ENCODE measurements around the gene JAZF1.
"Not testable (repeated sequence)": the region's sequence is repeated elsewhere in the genome, so short reads cannot be mapped to it uniquely, and the experiment has no call there.

The JAZF1 gene

GRCh38 chr7:27925573-27926201 is 254.9 kb downstream of the JAZF1 start:
- no peak for DNase-seq

DNA sequence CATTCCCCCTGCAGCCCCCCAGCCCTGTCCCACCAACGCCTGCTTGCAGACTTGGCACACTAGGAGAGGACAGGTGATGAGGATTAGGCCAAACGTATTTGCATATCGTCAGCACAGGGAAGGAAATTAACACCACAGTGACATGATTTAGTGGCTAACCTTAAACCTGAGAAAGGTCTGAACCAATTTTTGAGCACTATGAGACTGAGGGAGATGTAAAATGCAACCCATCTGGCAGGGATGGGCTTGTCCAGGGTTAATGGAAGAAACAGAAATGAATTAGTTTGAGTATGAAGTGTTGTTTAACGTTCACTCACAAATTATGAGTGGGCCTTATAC is 257.0 kb downstream of the JAZF1 start:
- no peak for DNase-seq

DNA sequence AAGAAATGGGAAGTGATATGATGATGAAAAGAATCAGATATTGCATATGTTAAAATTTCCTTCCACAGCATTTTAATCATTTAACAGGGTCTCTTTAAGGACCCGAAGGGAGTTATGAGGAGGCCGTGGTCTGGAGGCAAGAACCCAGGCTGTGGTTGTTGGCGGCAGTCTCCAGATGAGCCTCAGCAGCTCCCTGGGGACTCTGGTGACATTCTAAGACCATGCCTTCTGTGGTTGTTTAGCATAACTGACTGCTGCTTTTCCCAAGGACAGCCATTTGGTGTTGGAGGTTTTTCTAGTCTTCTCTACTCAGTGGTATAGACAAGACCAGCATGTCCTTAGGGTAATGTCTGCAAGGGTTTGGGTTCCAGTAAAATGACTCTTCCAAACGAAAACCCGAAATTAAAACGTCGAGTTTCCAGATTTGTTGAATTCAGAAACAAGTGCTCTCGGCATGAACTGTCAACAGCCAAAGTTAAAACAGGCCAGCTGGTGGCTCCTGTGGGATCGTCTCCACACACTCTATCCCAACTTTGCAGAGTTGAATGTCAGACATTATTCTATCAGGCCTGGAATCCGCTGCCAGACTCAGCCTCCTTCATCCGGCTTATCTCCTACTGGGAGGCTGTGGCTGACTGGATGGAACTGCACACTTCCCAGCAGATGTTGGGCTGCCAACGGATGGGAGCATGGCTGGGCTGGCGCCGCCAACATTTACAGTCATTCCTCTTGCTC is 257.5 kb downstream of the JAZF1 start:
- no peak for DNase-seq

GRCh38 chr7:27922389-27922788 is 258.2 kb downstream of the JAZF1 start:
- not testable (repeated sequence) for DNase-seq

- peak; percentile 93 for DNase-seq
Observed at GRCh38 chr7:27921081-27921836, 259.3 kb downstream of the JAZF1 start.

- DNase-seq: peak; percentile 48
Observed at GRCh38 chr7:27920281-27920946, 260.2 kb downstream of the JAZF1 start.

DNA sequence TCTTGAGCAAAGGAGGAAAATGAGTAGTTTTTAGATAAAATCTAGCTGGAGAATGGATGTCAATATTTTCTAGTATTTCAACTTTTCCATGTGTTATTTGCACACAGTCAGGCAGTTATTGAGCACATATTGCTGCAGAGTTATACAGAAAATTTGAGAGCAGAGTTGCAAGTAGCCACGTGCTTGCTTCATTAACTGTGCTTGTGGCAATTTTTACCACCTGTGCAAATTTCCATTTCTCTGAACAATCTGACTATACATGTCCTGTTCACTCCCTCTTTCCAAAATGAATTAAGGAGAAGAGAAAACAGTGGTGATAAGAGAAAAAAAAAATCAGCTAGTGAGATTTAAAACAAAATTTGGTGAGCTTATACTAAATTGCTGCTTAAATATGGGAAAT is 262.1 kb downstream of the JAZF1 start:
- DNase-seq: no peak

GRCh38 chr7:27917774-27918314 is 262.8 kb downstream of the JAZF1 start:
- peak; percentile 82 for DNase-seq

DNA sequence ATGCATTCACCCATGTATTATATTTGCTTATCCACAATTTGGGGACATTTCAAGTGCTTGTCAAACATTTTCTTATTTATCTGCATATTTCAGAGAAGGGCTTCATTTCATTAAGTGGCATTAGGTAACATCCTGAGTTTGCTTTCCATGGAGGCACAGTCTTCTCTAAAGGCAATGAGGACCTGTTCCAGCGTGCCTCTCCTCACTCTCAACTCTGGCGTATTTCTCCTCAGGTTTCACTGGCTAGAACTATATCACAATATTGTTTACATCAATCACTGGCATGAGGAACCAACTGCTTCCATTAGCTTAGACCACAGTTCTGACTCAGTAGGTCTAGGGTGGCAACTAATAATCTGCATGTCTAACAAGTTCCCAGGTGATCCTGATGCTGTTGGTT is 263.5 kb downstream of the JAZF1 start:
- DNase-seq: peak; percentile 94

DNA sequence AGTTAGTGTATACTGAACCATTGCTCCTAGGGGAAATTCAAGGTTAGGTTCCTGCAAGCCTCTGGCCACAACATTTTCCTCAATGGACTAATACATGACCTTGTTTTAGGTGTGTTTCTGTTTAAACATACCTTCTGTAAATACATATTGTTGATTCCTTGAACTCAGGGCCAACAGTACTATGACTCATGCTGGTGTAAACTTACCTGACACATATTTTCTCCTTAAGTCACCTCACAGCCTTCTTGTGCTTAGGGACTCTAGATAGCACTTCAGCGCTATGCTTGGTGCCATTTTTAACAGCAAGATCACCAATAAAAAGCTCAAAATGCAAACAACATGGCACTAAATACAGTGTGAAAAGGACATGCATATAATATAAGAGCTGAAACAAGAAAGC is 264.2 kb downstream of the JAZF1 start:
- DNase-seq: peak; percentile 9

GRCh38 chr7:27914409-27914808 is 266.2 kb downstream of the JAZF1 start:
- DNase-seq: no peak

DNA sequence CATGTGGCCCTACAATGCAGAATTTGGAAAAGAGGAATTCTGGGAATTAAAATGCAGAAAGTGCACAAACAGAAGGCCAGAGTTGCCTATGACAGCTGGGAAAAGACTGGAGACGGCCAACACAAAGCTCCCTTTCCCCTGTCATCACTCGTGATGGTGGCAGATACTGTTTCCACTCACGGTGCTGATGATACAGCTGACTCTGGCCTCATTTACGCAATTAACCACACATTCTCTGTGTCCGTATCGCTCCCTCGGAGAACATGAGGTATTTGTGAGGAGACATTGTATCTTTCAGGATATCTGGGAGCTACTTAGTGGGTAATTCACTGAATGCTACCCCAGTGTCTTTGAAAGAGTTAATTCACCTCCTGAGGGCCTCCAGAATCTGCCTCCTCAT is 267.8 kb downstream of the JAZF1 start:
- DNase-seq: no peak

GRCh38 chr7:27911920-27912319 is 268.7 kb downstream of the JAZF1 start:
- no peak for DNase-seq

DNA sequence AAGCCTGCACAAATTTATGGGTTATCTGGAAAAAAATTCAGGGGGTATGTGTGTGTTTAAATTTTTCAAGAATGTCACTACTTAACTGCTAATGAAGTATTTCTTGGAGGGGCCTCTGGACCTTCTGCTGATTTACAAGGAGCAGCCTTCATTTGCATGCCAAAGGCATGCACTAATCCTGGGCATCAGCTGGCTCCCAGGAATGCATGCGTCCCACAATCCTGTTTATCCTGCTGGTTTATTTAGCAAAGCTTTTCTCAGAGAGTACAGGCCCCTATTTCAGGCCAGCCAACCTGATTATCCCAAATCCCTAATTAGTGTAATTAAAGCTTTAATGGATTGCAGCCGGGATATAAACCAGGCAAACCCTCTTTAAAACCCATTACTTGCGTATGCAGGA is 270.3 kb downstream of the JAZF1 start:
- no peak for DNase-seq

DNA sequence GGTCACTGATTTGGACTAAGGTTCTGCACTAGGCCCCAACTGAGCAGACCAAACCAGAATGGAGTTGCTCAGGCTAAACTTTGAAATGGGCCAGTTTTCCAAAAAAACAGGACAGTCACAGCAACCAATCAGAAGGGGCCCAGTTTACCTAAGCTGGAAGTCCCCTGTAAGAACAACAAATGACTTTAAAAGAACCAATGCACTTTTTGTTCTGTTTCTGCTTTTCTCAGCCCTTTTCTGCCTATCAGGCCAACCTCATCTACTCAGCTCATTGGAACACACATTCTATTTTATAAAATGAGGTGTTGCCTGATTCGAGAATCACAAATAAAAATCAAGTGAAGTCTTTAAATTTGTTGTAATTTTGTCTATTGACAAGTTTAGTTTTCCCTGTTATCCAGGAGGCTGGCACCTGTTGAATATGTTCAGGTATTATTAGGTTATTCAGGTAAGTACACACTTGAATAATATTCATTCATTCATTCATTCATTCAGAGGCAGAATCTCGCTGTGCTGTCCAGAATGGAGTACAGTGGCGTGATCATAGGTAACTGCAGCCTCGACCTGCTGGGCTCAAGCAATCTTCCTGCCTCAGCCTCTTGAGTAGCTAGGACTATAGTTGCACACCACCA is 271.9 kb downstream of the JAZF1 start:
- no peak for DNase-seq

DNA sequence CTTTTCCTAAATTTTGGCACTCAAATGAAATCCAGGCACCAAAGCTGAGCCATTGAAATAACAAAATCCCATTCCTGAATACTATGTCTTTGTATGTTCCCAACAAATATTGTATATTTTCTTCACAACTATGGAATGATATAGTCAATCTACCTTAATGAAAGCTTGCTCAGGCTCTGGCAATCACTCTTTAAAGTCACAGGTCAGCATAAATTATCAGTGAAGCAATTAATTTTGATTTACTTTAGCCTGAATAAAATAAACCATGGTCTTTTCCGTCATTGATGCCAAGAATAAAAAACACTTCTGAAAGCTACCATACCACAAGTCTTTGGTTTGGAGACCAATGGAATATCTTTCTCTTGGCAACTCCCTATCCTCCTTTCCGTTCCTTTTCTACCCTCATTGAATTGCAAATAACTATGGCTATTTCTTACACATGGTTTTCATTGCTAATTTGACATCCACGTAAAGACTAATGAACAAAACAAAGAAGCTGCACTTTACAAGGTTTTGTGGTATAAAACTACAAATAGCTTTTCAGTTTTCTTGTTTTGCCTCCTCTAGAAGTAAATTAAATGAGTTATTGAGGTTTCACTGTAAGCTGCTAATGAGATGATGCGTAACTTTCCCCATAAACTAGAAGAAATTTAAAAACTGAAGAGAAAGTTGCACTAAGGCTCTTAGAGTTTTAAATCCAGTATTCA is 274.1 kb downstream of the JAZF1 start:
- peak; percentile 36 for DNase-seq

DNA sequence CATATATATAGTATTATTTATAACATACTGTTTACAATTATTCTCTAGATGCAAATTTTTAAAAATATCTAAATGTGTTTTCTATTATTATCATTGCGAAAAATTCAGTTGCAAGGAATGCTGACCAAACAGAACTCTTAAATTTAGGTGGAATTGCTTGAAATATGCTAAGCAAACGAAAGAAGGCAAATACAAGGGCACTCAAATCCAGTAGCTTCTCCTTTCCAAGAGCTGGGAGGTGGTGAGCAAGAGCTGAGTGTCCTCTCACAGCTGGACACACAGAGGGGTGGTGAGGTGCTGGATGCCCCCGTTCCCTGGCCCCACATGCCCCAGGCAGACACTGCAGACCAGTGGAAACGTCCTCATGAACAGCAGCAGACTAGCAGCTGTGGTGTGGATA is 274.6 kb downstream of the JAZF1 start:
- peak; percentile 36 for DNase-seq

DNA sequence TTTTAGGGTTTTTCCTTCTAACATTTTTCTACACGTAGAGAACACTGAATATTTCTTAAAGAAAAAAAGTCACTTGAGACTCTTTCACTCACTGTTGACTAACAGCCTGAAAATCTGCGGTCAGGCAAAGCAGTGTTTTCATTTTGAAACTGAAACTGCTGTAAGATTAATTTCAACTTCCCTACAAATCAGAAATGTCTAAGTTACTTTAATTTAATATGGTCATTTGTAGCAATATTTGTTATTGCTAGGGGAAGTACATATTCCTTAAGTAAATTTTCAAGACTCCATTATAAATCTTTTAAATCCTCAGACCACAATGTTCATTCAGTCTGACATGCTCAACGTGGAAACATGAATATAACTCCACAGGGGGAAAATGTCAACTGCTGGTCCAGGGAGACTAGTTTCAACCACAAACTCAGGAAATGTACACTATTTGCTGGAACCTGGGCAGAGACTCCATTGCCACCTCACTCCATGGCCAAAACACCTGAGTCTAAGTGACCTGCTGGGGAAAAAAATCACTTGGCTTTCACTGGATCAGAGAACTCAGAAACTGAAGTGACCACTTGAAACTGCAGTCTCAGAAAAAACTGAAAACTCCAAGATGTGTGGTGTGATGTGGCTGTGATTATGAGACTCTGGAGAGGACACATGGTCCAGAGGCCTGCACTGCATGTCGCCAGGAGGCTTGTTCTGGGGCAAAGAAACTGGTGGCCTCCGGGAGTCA is 279.4 kb downstream of the JAZF1 start:
- DNase-seq: peak; percentile 83

DNA sequence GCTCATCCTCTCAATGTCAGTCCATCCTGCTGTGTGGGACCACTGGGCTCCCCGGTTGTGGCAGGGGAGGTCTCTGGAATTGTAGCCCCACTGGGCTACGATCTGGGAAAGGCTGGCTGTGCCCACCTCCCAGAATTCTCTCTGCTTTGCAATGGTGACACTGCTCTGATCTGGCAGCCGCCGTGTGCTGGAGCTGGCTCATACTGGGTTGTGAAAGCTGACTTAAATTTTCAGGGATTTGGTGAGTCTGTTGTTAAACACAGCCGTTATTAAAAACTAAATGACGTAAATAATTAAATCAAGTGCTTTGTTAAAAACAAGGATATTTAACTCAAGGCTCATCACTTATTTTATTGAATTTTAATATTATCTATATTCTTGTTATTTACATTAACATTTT is 280.6 kb downstream of the JAZF1 start:
- DNase-seq: no peak

DNA sequence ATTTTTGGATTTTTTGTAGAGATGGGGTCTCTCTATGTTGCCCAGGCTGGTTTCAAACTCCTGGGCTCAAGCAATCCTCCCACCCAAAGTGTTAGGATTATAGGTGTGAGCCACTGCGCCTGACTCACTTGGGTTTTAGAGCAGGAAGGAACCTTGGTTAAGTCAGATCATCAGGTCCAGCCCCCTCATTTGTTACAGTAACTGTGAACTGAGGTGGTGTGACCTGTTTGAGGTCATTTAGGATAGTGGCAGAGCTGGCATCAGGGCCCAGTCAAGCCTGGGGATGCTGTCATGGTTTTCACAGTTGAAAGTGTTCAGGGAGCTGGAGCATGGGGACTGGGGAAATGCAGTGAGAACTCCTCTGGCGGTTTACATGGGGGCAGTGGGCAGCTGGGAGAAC is 281.0 kb downstream of the JAZF1 start:
- no peak for DNase-seq

DNA sequence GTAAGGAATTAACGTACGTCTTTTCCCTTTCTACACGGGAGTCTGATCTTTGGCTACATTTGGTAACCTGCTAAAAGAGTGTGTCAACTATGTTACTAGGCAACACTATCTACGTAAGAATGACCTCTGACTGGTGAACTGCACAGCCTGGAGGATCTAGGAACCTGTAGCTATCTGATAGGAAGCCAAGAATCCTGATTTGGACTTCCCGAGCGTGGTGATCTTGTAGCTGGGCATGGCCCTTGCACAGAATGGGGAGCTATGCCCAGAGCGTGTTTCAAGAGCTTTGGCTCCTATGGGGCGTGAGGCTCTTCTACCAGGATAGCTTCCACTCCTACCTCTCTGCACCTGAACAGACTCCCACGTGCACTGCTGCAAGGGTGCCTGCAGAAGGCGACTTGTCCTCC is 283.2 kb downstream of the JAZF1 start:
- no peak for DNase-seq

Measured in DMS79 treated with DMSO at 0.1 percent for 48 hours (cell line).